ENCODE data around the gene NME2. TPM values are rescaled to one million over a fixed set of nuclear protein-coding genes. Genes with fewer than 3 reads are reported as not detected.

NME2 gene
- total and polyA plus RNA-seq, 10 of the 15 experiments (the other 5 are each of a cell fraction or from before 2014, with no cell fraction given), result 497 to 1,030 (median 786) TPM

DNA sequence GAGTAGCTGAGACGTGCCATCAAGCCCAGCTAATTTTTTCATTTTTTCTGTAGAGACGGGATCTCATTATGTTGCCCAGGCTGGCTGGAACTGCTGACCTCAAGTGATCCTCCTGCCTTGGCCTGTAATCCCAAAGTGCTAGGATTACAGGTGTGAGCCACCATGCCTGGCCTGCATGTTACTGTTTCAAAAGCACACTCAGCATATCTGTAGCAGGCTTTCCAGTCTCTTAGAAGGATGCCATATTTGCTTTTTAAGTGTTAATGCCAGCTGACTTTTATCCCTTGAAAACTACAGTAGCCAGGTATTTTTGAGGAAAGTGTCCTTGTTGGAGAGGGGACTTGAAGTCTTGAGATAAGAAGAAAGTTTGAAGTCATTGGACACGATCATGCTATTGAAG, 30.3 kb upstream of the NME2 start:
- no peak for DNase-seq (ENCODE audit: low read depth, low spot score)
- Histone ChIP-seq H3K9me3 (replicated peaks; ENCODE audit: control insufficient read depth, insufficient read depth, low read length) (no peaks in the 10 kb centered on the region; the same call in 1 of the 3 replicates), H3K4me1 (ENCODE audit: control insufficient read depth, insufficient read depth, low read length) (peaks cover 13% of the 10 kb centered on the region), H3K27me3 (replicated peaks in 1 of 2; ENCODE audit: control insufficient read depth in 2 of 2, insufficient read depth in 2 of 2, low read length in 1 of 2) (no peaks in the 10 kb centered on the region), H3K4me3 (no peak overlapping the region), H3K36me3 (ENCODE audit: control insufficient read depth in 2 of 2, insufficient read depth in 2 of 2, low read length in 1 of 2) (no peaks in the 10 kb centered on the region), H4K20me1 (ENCODE audit: control insufficient read depth, insufficient read depth) (no peaks in the 10 kb centered on the region), H3K9ac (ENCODE audit: control insufficient read depth, insufficient read depth, low read length) (no peak overlapping the region), H3K79me2 (ENCODE audit: control insufficient read depth, insufficient read depth, low read length) (no peaks in the 10 kb centered on the region), H2AFZ (ENCODE audit: control insufficient read depth, low read depth, low read length) (no peak overlapping the region), H3K4me2 (ENCODE audit: control insufficient read depth, insufficient read depth) (no peak overlapping the region), H3K27ac (ENCODE audit: control insufficient read depth, insufficient read depth) (no peak overlapping the region)
- BruUV-seq (replicated peaks), result no TSS peak
- intact Hi-C loops (cut with micrococcal nuclease; ENCODE audit: unreplicated experiment) (no loop called here), in situ Hi-C loops (cut with MboI) (no loop called here)
- POLR2A ChIA-PET, result interaction anchor here (0.5 to 1.6 kb wide), 3 partner anchors 13 to 62 kb away, joined by 3 to 8 read pairs (median 3); no protein-coding TSS in a partner anchor
- RAD21 ChIA-PET (ENCODE audit: unreplicated experiment), result interaction anchor here (1.0 kb wide), 1 partner anchor 17 kb away, joined by 3 read pairs; the partner anchor contains the start of gene NME1
- TF ChIP-seq SUZ12 (IDR thresholded peaks at IDR 0.05; ENCODE audit: unreplicated experiment), result no peak
- no peak for TF ChIP-seq FOXM1 (IDR thresholded peaks at IDR 0.05; ENCODE audit: low read depth, low read length)
- no peak for TF ChIP-seq ZZZ3 (IDR thresholded peaks at IDR 0.05; ENCODE audit: control insufficient read depth, insufficient read length, low read depth)
- TF ChIP-seq HCFC1 (IDR thresholded peaks at IDR 0.05; ENCODE audit: low read length), result no peak
- no peak for TF ChIP-seq JUND (IDR thresholded peaks at IDR 0.05; ENCODE audit: low read depth, low read length)
- CTCF ChIA-PET, result interaction anchor here (0.6 to 1.6 kb wide), 5 partner anchors 11 to 89 kb away, joined by 3 to 6 read pairs (median 3); partner anchors contain the start of gene NME1
- SMC1A ChIA-PET (ENCODE audit: uncharacterized antibody, unreplicated experiment), result interaction anchor here (0.8 to 1.5 kb wide), 2 partner anchors 17 to 48 kb away, joined by 3 to 5 read pairs; partner anchors contain the start of gene NME1
- ATAC-seq, result no peak
- 64% methylated on average over 3 of the region's 3 CpGs for WGBS (ENCODE audit: insufficient coverage, insufficient replicate concordance, low lambda C conversion rate, missing lambda C conversion rate)
- FAIRE-seq, result no peak

DNA sequence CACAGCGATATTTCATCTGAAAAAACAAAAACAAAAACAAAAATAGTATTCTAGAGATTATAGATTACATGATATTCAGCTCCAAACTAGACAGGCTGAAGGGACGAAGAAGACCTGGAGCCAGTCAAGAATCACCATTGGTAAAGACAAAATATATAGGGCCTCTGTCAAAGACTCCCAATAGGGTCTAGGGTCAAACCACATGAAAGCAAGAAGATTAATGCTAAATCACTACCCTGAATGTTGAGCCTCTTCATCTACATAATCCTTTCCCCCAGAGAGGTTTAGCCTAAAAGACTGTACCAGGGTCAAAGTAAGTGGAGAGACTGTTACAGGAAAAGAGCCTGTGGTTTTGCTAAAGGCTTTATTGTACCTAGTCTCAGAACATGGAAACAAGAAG, 23.6 kb upstream of the NME2 start:
- POLR2A ChIA-PET, result interaction anchor here (0.7 kb wide), 1 partner anchor 128 kb away, joined by 4 read pairs; no protein-coding TSS in a partner anchor

More for the DNA sequence above, 23.6 kb upstream of the NME2 start:
- ChIA-PET CTCF (no interaction called here), SMC1A (ENCODE audit: uncharacterized antibody, unreplicated experiment) (interaction anchor here (1.5 kb wide), 1 partner anchor 11 kb away, joined by 3 read pairs; the partner anchor contains the start of gene NME1), RAD21 (ENCODE audit: unreplicated experiment) (interaction anchor here (1.5 kb wide), 1 partner anchor 11 kb away, joined by 4 read pairs; the partner anchor contains the start of gene NME1)
- Histone ChIP-seq H3K36me3 (ENCODE audit: control insufficient read depth in 2 of 2, insufficient read depth in 2 of 2, low read length in 1 of 2) (no peaks in the 10 kb centered on the region), H4K20me1 (ENCODE audit: control insufficient read depth, insufficient read depth) (no peaks in the 10 kb centered on the region), H3K4me3 (no peak overlapping the region), H2AFZ (ENCODE audit: control insufficient read depth, low read depth, low read length) (no peak overlapping the region), H3K27me3 (replicated peaks in 1 of 2; ENCODE audit: control insufficient read depth in 2 of 2, insufficient read depth in 2 of 2, low read length in 1 of 2) (no peaks in the 10 kb centered on the region), H3K4me1 (ENCODE audit: control insufficient read depth, insufficient read depth, low read length) (no peaks in the 10 kb centered on the region), H3K79me2 (ENCODE audit: control insufficient read depth, insufficient read depth, low read length) (no peaks in the 10 kb centered on the region), H3K4me2 (ENCODE audit: control insufficient read depth, insufficient read depth) (no peak overlapping the region), H3K27ac (ENCODE audit: control insufficient read depth, insufficient read depth) (no peak overlapping the region), H3K9me3 (replicated peaks; ENCODE audit: control insufficient read depth, insufficient read depth, low read length) (no peaks in the 10 kb centered on the region), H3K9ac (ENCODE audit: control insufficient read depth, insufficient read depth, low read length) (no peak overlapping the region)
- no TSS peak for BruUV-seq (replicated peaks)
- 87% methylated on average over 2 of the region's 2 CpGs for WGBS (ENCODE audit: insufficient coverage, insufficient replicate concordance, low lambda C conversion rate, missing lambda C conversion rate)
- no peak for ATAC-seq
- no peak for FAIRE-seq
- in situ Hi-C loops (cut with MboI) (no loop called here), intact Hi-C loops (cut with micrococcal nuclease; ENCODE audit: unreplicated experiment) (no loop called here)
- TF ChIP-seq MXI1 (IDR thresholded peaks at IDR 0.05; ENCODE audit: low read depth, low read length) (no peak), JUNB (IDR thresholded peaks at IDR 0.05) (no peak)
- TF ChIP-seq, protein P1, sequence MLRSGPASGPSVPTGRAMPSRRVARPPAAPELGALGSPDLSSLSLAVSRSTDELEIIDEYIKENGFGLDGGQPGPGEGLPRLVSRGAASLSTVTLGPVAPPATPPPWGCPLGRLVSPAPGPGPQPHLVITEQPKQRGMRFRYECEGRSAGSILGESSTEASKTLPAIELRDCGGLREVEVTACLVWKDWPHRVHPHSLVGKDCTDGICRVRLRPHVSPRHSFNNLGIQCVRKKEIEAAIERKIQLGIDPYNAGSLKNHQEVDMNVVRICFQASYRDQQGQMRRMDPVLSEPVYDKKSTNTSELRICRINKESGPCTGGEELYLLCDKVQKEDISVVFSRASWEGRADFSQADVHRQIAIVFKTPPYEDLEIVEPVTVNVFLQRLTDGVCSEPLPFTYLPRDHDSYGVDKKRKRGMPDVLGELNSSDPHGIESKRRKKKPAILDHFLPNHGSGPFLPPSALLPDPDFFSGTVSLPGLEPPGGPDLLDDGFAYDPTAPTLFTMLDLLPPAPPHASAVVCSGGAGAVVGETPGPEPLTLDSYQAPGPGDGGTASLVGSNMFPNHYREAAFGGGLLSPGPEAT (IDR thresholded peaks at IDR 0.05; ENCODE audit: low read depth), result no peak
- no peak for DNase-seq (ENCODE audit: low read depth, low spot score)

All from GM12878 (cell line).